ENCODE measurements around the gene EPS15.
"Not testable (repeated sequence)": the region's sequence is repeated elsewhere in the genome, so short reads cannot be mapped to it uniquely, and the experiment has no call there.

The EPS15 gene

GRCh38 chr1:51439053-51439452, 80.0 kb downstream of the EPS15 start:
- peaks cover 9% of the 10 kb centered on the region for H3K4me1 ChIP-seq (ENCODE audit: control insufficient read depth, insufficient read depth, low read length)
- peaks cover 0 to 34% of the 10 kb centered on the region in 2 experiments for H3K36me3 ChIP-seq (ENCODE audit: control insufficient read depth in 2 of 2, insufficient read depth in 1 of 2, low read length in 2 of 2)
- ChIA-PET POLR2A (no interaction called here), CTCF (no interaction called here)
- no peak for TF ChIP-seq GLI2 (tag by site-specific recombination; IDR thresholded peaks at IDR 0.05; ENCODE audit: borderline replicate concordance, low read depth)
- no peak for TF ChIP-seq ZBTB8A (tag by site-specific recombination; IDR thresholded peaks at IDR 0.05)
- peak; percentile 59 for TF ChIP-seq PRDM6 (tag by site-specific recombination; IDR thresholded peaks at IDR 0.05)
- peak; percentile 44; the same call in 1 of the 2 replicates for TF ChIP-seq PRDM1 (tag by site-specific recombination; IDR thresholded peaks at IDR 0.05)
- H3K4me3 ChIP-seq (ENCODE audit: low read depth, low read length) = no peak overlapping the region
- no peaks in the 10 kb centered on the region for H3K9me3 ChIP-seq (ENCODE audit: control insufficient read depth, insufficient read depth, low read depth, low read length)
- H3K27ac ChIP-seq (ENCODE audit: extremely low read depth, low read depth, low read length) = no peak overlapping the region

DNA sequence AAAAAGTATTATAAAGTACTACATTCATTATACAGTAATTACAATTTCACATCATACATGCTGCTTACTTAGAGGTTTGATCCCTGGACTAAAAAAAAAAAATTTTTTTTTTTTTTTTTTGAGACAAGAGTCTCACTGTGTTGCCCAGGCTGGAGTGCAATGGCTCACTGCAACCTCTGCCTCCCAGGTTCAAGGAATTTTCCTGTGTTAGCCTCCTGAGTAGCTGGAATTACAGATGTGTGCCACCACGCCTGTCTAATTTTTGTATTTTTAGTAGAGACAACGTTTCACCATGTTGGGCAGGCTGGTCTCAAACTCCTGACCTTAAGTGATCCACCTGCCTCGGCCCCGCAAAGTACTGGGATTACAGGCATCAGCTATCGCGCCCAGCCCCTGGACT, 81.7 kb downstream of the EPS15 start:
- TF ChIP-seq ZNF121 (tag by site-specific recombination; IDR thresholded peaks at IDR 0.05) = 0 out of 2 replicates have a peak, but pooled peaks have one; percentile 59
- H3K36me3 ChIP-seq (ENCODE audit: control insufficient read depth in 2 of 2, insufficient read depth in 1 of 2, low read length in 2 of 2) = peaks cover 0 to 42% of the 10 kb centered on the region in 2 experiments; a peak in 2 of 3 replicates
- H3K9me3 ChIP-seq (ENCODE audit: control insufficient read depth, insufficient read depth, low read depth, low read length); H3K4me1 ChIP-seq (ENCODE audit: control insufficient read depth, insufficient read depth, low read length); H3K27ac ChIP-seq (ENCODE audit: extremely low read depth, low read depth, low read length); H3K4me3 ChIP-seq (ENCODE audit: low read depth, low read length); CTCF ChIA-PET: not testable (repeated sequence)
- POLR2A ChIA-PET = interaction anchor here (0.7 kb wide), 1 partner anchor 8 kb away, joined by 3 read pairs; no protein-coding TSS in a partner anchor

GRCh38 chr1:51435878-51436277, 83.2 kb downstream of the EPS15 start:
- Histone ChIP-seq H3K27ac (ENCODE audit: extremely low read depth, low read depth, low read length) (no peak overlapping the region), H3K36me3 (ENCODE audit: control insufficient read depth in 2 of 2, insufficient read depth in 1 of 2, low read length in 2 of 2) (peaks cover 0 to 42% of the 10 kb centered on the region in 2 experiments; a peak in 2 of 3 replicates)
- POLR2A ChIA-PET = no interaction called here

More at GRCh38 chr1:51435878-51436277, 83.2 kb downstream of the EPS15 start:
- no peak for TF ChIP-seq ZFHX2 (tag by site-specific recombination; conservative IDR thresholded peaks at IDR 0.05)
- no peak for TF ChIP-seq ZNF530 (tag by site-specific recombination; IDR thresholded peaks at IDR 0.05; ENCODE audit: low read depth)
- no peak for TF ChIP-seq INSM2 (tag by site-specific recombination; IDR thresholded peaks at IDR 0.05)
- no peak for TF ChIP-seq ZNF24 (tag by site-specific recombination; IDR thresholded peaks at IDR 0.05)
- TF ChIP-seq TRIM28 (IDR thresholded peaks at IDR 0.05; ENCODE audit: borderline replicate concordance, low read length) = no peak
- TF ChIP-seq ZNF324 (tag by site-specific recombination; IDR thresholded peaks at IDR 0.05) = no peak
- no peak for TF ChIP-seq ZBTB48 (tag by site-specific recombination; IDR thresholded peaks at IDR 0.05)
- no peak for TF ChIP-seq ZNF555 (tag by site-specific recombination; conservative IDR thresholded peaks at IDR 0.05)
- TF ChIP-seq ZNF501 (tag by site-specific recombination; IDR thresholded peaks at IDR 0.05) = no peak
- no peak for TF ChIP-seq ZBTB44 (tag by site-specific recombination; IDR thresholded peaks at IDR 0.05)
- TF ChIP-seq ZBTB6 (tag by site-specific recombination; IDR thresholded peaks at IDR 0.05) = no peak
- Histone ChIP-seq H3K9me3 (ENCODE audit: control insufficient read depth, insufficient read depth, low read depth, low read length) (no peaks in the 10 kb centered on the region), H3K4me1 (ENCODE audit: control insufficient read depth, insufficient read depth, low read length) (peaks cover 3% of the 10 kb centered on the region; the same call in 1 of the 2 replicates), H3K4me3 (ENCODE audit: low read depth, low read length) (no peak overlapping the region)
- CTCF ChIA-PET = interaction anchor here (0.5 kb wide), 1 partner anchor 631 kb away, joined by 3 read pairs; no protein-coding TSS in a partner anchor
